GM19328 (cell line): Measurements from ENCODE around the gene BTBD6.
"Not testable (repeated sequence)": the region's sequence is repeated elsewhere in the genome, so short reads cannot be mapped to it uniquely, and the experiment has no call there.

ENCODE experiments used
- ATAC-seq: cut with Tn5 transposase; IDR thresholded peaks from one replicate; pipeline ENCODE4 v1.9.1; 2021; ENCODE audit warnings: mild to moderate bottlenecking, moderate library complexity; ENCODE audit not compliant: unreplicated experiment

BTBD6 gene

DNA sequence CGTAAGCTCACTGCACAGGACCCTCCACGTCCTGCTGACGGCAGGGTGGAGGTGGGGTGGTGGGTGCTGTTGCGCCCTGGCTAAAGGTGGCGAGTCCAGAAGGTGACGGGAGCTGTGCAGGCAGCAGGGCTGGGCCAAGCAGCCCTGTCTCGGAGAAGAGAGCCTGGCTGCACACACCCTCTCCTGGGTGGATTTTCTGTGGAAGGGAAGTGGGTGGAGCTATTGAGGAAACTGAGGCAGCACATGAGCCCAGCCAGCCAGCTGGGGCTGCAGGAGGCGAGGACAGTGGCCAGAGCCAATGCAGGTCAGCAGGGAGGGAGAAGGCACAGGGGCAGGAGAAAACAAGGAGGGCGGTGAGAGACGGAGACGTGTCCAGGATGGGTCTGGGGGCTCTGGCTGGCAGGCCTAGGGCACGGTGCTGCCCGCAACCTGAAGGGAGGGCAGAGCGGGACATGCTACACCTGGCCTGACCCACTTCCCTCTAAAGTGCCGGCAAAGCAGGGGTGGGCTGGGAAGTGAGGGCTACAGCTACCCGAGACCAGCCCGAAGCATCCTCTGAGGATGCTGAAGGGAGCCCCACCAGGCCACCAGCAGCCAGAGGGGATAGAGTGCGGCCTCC is 20.5 kb downstream of the BTBD6 start:
- ATAC-seq = no peak

DNA sequence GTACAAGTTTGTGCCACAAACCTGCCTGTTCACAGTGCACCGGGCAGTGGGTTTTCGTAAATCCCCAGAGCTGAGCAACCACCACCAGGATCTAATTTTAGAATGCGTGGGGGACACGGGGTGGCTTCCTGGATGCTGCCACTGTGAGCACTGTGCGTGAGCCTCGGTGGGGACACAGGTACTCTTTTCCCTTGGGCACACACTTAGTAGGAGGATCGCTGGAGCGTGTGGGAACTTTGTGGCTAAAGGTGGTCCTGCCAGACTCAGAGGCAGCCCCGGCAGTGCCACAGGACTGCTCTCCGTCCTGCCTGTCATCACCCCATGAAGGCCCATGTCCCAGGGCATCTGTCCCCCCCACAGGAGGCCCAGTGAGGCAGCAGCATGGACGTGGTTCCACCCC is 21.1 kb downstream of the BTBD6 start:
- no peak for ATAC-seq

DNA sequence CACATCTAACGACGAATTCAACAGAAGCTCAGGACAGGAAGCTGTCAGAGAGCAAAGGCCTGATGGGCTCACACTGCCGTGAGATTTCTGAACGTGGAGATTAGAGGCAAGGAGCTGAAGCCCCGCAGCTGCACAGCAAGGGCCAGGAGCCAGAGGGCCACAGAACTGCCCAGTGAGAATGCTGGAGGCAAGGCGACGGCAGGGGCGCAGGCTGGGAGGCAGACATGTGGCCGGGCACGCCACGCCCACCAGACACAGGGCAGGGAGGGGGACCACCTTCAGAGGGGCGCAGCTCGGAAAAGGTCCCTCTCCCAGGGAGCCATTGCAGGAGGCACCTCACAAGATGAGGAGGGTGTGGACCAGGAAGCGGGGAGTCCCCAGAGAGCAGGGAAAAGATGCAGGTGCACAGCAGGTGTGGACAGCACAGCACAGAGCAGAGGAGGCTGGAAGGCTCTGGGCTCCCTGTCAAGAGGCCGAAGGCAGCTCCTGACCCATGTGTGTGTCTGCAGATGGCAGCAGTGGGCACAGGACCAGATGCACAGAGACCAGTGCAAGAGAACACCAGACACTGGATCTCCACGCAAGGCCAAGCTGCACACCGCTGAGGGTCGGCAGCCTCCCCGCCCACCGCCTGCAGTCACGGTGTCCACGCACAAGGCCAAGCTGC is 23.0 kb downstream of the BTBD6 start:
- no peak for ATAC-seq

DNA sequence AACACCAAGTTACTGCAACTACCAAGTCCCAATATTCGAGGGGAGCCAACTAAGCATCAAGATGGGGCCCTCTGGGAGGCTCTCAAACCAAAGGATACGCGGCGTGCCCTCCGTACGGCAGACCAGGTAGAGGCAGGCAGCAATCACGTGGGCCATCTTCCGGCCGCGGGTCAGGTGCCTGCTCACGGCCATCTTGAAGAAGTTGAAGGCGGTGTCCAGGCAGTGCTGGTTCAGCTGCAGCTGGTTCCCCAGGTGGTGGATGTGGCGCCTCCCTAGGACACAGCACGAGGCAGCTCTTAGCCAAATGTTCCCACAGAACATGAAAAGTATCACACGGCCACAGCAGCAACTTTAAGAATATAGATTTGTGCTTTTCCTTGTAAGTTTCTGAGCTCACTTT is 24.3 kb downstream of the BTBD6 start:
- no peak for ATAC-seq

DNA sequence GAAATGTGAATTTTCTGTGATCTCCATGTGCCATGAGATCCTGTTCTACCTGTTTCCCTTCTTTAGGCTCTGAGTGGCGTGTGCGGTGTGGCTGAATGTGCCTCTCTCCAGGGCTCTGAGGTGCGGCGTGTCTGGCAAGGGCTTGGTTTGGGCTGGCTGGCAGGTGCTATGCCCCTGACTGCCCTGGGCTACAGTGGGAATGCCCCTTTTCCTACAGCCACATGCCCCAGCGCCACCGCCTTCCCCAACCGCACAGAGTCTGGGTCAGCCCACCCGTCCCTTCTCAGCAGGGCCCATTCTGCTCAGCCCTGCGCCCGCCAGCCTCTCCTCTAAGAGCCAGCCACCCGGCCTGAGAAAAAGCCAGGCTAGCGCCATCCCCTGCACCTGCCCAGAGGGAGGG is 24.7 kb downstream of the BTBD6 start:
- no peak for ATAC-seq

DNA sequence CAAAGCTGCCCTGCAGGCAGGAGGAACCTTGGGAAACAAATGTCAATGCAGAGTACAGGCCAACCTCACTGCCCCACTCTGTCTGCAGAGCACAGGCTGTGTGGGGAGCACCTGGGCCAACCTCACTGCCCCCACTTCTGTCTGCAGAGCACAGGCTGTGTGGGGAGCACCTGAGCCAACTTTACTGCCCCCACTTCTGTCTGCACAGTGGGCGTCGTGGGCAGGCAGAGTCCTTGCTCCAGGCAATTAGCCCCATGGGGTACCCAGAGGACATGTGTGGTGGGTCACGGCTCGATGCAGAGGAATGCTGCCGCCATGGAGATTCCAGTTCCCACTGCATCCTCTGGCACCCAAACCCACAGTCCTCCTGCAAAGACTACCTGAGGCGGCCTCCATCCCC is 26.3 kb downstream of the BTBD6 start:
- ATAC-seq = no peak

DNA sequence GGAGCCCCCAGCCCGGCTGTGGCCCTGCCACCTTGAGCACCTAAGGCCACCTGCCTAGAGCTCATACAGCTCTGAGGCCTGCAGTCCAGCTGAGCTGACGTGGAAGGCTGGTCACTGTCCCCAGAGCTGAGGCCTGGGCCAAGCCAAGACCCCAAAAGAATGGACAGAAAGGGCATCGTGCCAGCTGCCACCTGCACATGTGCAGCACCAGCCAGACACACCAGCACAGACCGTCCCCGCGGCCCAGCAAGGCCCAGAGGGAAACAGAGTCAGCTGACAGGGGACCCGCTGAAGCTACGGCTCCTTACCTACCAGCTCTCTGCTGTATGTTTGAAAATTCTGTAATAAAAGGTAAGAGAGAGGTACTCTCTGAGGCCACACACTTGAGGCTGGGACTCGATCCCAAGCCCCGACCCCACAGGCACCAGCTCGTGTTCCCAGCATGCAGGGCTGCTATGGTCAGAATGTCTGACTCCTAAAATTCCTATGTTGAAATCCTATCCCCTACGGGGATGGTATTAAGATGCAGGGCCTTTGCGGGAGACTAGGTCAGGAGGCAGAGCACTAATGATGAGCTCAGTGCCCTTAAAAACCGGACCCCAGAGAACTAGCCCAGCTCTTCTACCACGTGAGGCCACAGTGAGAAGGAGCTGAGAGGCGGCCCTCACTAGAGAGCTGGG is 27.1 kb downstream of the BTBD6 start:
- no peak for ATAC-seq

DNA sequence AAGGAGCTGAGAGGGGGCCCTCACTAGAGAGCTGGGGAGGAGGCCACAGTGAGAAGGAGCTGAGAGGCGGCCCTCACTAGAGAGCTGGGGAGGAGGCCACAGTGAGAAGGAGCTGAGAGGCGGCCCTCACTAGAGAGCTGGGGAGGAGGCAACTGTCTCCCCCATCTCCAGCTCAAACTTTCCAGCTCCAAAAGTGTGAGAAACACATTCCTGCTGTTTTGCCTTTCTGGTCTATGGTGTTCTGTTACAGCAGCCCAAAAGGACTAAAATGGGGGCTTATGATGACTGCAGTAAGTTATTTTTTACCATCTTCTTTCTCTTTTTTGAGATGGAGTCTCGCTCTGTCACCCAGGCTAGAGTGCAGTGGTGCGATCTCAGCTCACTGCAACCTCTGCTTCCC is 29.1 kb downstream of the BTBD6 start:
- not testable (repeated sequence) for ATAC-seq

DNA sequence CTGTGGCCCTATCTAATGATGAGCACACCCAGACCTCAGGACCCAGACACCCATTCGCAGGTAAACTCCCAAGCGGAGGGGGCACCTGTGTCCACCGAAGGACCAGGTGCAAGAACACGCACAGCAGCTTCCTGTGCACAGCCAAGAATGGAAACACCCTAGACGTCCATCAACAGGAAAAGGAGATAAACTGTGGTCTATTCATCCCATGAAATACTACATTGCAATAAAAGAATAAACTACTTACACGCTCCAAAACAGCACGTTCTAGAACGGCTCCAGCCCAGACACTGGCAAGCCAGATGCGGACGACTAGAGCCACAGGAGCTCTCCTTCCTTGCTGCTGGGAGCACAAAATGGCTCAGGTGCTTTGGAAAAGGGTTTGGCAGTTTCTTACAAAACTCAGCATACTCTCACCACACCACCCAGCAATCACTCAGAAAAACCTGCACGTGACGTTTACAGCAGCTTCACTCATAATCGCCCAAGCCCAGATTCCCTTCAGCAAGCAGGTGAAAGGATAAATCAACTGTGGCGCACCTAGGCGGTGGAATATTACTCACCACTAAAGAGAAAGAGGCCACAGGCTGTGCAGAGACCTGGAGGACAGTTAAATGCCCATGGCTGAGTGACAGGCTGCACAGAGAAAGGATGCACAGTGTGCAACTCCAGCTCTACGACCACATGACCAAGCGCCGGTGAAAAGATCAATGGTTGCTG is 31.5 kb downstream of the BTBD6 start:
- ATAC-seq = no peak

DNA sequence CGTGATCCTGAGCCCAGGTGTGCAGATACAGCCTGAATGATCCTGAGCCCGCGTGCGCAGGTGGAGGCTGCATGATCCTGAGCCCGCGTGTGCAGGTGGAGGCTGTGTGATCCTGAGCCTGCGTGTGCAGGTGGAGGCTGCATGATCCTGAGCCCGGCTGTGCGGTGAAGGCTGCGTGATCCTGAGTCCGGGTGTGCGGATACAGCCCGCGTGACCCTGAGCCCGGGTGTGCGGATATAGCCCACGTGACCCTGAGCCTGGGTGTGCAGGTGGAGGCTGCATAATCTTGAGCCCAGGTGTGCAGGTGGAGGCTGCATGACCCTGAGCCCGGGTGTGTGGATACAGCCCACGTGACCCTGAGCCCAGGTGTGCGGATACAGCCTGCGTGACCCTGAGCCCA is 32.2 kb downstream of the BTBD6 start:
- no peak for ATAC-seq

DNA sequence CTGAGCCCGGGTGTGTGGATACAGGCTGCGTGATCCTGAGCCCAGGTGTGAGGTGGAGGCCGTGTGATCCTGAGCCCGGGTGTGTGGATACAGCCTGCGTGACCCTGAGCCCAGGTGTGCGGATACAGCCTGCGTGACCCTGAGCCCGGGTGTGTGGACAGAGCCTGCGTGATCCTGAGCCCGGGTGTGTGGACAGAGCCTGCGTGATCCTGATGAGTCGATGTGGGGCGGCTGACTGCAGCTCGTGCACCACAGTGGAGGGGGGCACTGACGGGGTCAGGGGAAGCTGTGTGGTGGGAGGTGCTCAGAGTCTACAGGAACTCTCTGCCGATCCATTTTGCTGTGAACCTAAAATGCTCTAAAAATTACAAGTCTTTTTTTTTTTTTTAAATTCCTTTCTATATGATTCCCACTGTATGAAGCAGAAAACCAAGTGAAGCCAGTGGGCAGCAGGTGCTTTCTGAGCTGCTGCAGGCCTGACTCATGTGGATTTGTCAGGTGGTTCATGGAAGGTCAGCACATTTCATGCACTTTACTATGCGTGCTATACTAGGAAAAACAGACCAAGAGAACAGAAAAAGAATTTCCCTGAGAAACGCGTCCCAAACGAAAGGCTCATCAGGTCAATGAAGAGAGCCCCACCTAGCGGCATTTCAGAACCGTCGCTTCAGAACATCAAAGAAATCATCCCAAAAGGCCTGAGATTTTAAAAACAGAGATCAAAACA is 33.2 kb downstream of the BTBD6 start:
- no peak for ATAC-seq

DNA sequence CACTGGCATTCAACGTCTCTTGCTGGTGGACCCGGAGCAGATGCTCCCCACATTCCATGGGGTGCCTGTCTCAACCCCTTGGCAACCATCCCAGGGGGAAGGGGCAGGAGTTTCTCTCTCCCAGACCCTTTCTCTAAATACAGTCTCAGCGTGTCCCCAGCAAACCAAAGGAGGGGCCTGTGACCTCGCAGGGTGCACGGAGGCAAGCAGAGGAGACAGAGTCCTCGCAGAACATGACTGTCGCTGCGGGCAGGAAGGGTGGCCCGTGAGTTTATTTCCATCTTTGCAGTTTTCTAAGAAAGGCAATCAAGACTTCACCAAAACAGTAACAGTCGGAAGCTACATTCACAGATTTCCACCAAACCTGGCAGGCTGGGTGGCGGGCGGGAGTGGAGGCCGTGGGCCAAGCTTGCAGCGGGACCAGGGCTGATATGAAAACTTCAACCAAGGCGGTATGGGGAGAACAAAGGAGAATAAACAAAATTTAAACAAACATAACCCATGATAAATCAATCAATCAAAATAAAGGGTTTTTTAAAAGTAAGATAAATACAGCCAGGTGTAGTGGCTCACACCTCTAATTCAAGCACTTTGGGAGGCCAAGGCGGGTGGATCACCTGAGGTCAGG is 33.9 kb downstream of the BTBD6 start:
- no peak for ATAC-seq

DNA sequence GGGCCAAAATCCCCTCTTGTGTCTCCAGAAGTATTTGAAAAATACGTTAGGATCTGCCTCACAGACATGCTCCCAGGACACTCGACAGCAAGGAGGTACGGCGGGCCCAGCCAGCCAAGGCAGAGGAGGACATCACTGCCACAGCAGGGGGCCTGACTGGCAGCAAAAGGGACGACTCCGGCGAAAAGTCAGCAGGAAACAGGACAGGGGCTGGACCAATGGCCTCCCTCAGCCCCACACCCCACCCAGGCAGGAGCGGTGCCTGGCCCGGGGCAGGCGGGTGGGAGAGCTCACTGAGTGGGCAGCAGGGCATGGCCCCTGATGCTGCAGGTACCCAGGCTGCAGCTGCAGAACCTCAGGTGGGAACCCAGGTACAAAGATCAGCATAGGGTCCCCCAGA is 34.7 kb downstream of the BTBD6 start:
- no peak for ATAC-seq

DNA sequence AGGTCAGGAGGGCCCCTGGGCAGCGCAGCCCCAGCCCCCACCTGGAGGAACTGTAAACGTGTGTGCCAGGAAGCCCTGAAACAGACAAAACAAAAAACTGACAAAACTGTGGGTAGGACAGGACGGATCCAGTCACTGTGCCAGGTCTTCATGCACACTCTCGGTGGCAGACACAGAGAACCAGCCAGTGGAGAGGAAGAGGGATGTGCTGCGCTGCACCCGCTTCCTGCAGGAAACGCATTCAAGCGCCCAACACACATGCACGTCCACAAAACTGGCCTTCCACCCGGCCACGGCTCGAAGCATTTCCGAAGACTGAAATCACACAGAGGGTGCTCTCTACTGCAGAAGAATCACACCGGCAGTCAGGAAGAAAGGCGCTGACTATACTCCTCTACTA is 35.6 kb downstream of the BTBD6 start:
- ATAC-seq = no peak

DNA sequence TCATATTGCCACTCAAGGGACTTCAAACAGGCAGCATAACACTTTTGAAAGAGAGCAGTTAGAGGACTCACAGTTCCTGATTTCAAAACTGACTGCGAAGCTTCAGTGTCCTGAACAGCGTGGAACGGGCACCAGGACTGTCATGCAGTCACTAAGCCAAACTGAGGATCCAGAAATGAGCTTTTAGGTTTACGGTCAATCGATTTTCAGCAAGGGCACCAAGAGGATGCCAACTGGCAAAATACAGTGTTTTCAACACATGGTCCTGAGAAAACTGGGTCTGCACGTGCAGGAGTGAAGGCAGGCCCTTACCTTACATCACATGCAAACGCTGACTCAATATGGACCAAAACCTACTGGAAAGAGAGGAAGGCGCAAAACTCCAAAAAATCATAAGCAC is 36.8 kb downstream of the BTBD6 start:
- ATAC-seq = no peak

DNA sequence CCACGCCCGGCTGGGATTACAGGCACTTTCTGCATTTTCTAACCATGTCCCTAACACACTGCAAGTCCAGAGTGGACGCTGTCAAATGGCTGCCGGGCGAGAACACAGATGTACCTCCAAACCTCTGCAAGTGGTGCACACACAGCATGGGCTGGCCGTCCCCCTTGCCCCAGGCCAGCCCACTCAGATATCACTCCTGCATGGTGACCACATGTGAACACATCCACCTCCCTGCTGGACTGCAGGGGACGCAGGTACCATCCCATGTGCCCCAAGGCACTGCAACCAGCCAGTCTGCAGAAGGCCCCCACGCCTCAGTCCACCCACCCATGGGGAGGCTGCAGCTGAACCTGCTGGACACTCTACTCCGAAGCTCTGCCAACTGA is 38.4 kb downstream of the BTBD6 start:
- ATAC-seq = no peak

DNA sequence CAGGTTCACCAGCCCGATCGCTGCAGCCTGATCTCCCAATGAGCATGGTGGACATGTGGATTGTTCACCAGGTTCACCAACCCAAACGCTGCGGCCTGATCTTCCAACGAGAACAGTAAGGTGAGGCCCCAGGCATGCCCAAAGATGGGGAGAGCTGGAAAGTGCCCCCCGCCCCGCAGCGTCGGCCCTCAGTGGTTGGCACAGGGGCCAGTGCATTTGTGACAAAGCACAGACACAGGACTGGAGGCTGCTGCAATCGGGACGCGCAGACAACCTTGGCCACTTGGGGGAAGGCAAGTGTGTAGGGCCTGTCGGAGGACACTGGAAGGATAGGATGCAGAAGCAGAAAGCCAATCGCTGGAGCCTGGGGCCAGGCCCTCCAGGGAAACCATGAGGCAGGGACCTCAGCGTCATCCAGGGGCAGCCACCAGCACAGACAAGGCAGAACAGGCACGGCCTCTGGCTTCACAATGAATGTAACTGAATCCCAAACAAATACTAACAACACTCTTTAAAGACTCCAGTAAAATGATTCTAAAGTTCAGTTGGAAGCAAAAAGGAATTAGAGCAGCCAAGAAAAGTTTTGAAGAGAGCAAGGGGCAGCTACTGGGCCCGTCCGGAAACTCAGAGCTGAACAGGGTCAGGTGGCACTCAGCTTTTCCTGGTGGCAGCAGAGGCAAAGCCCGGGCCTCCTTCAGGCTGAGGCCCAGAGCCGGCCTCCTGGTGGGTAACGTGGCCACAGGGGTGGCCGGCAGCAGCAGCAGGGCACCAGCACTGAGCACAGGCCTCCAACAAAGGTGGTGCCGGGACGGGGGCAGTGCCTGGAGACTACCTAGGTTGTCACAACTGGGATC is 39.1 kb downstream of the BTBD6 start:
- ATAC-seq = no peak

DNA sequence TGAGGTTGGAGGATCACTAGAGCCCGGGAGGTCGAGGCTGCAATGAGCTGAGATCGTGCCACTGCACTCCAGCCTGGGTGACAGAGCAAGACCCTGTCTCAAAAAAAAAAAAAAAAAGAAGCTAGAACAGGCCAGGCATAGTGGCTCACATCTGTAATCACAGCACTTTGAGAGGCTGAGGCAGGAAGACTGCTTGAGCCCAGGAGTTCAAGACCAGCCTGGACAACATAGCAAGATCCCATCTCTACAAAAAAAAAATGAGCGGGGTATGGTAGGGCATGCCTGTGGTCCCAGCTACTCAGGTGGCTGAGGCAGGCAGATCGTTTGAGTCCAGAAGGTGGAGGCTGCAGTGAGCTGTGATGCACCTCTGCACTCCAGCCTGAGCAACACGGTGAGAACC is 40.6 kb downstream of the BTBD6 start:
- not testable (repeated sequence) for ATAC-seq

DNA sequence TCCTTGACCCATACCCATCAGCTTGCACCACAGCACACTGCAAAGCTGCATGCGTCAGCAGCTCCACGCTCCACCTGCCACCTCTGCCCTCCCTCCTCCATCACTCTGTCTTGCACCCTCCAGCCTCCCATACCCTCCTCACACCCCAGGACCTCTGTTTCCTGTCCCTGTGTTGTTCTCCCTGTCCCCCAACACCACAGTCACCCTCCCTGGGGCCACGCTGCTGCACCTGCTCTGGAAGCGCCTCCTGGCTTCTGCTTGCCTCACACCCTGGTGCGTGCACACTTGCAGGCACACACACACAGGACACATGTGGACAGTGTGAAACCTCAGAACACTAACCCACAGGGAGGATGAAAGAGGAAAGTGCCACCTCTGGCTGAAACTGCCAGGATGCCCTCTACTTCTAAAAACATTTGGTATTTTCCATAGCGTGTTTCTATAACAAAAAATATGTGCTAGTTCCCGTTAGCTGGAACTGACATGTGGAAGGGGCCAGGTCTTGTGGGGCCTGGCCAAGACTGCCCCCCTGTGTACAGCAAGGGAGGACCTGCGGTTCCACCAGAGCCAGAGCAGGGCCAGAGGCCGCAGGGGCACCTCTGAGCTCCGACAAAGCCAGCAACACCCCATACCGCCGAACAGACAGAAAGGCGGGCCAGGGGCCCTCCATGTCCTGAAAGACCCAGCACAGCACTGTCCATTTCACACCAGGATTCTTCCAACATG is 42.5 kb downstream of the BTBD6 start:
- no peak for ATAC-seq
